ENCODE results near the gene C3orf49. TPM values are rescaled to one million over a fixed set of nuclear protein-coding genes. Genes with fewer than 3 reads are reported as not detected.

The C3orf49 gene
- not detected in 2 replicates for total RNA-seq (2014; rRNA removed; shearing (Covaris generic))

- no peak for DNase-seq (ENCODE audit: low read depth)
These were observed at the start of gene C3orf49 for GRCh38 chr3:63819151-63819398. Gene C3orf49, plus strand, starts transcription at chr3:63819299. Its CDS starts 173 bp downstream, at chr3:63819472.

DNA sequence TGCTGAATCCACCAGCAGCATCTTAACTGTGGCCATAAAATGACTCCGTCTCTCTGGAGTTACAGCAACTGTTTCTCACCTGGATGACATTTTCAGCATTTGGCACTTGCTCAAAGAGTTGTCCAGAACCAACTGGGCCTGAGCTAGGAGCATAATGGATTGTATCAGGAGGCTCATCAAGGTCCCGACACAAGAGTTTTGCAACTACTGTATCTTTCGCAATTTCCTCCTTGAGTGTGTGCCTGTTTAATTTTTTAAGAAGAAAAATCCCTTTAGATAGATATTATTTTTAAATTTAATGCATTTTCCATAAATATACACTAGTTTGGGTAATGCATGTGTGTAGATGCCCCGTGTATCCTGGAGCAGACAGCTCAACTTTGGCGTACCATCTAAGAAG lies 44.3 kb upstream of the C3orf49 start:
- no peak for DNase-seq (ENCODE audit: low read depth)

DNA sequence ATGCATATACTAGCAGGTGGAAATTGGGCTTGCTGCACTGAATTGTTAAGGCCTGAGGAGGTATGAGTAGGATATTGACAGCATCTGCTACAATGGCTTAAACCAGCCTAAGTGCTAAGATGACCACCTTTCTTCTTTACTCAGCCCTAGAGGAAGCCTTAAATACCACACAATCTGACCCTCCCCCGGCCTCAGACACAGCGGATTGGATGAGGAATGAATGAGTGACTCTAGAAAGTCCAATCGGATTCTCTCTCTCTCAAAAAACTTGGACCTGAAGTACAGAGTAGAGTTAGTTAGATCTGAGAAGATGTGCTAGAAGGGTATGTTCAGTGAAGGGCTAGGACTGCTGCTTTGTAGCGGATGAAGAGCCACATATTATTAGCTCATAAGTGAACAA lies 39.9 kb upstream of the C3orf49 start:
- no peak for DNase-seq (ENCODE audit: low read depth)

- DNase-seq (ENCODE audit: low read depth) = peak; percentile 50
These were observed 27.1 kb upstream of the C3orf49 start for GRCh38 chr3:63791974-63792373.

DNA sequence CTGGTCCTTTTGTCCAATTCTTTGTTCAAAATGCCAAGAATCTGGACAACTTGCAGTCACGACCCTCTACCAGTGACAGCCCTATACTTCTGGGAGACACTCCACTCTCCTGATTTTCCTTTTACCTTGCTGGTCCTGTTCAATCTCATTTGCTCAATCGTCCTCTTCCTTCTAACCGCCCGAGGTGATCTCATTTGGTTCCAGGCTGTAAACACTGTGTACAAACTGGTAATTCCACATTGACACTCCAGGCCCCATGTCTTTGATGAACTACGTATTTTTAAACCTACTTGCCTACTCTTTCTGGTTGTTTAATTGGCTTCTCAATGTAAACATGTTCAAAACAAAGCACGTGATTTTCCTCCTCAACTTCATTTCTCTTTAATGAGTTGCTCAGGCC lies 23.7 kb upstream of the C3orf49 start:
- no peak for DNase-seq (ENCODE audit: low read depth)

DNA sequence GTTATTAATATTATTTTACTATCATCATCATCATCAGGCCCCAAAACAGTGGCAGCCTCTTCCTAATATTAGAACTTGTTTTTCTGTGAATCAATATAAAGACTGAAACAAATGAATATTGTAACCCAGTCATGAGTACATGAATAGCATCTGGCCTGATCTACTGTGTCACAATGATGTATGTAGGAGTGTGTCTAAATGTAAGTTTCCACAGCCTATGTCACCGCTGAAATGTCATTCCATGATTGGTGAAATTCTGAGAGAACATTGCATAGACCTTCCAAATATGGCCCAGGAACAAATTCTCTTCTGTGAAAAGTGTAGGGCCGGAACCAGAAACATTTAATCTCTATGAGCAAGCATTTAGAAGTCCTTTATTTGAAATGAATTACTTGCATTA lies 20.6 kb upstream of the C3orf49 start:
- no peak for DNase-seq (ENCODE audit: low read depth)

DNA sequence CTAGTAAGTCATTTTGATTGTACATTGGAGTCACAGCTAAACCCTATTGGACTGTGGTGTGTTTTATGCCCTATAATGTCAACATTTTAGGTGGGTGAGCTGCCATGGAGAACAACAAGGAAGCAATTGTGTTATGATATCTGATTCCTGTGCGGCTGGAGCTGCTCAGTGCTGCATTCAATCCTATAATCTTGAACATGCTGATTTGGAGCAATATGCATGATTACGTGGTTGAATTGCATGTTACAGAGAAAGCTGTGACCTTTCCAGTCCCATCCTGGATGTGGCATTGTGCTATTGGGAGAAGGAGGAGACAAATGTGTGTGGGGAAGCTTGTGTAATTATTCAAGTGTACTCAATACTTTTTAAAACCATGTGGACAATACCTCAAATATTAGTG lies 20.1 kb upstream of the C3orf49 start:
- no peak for DNase-seq (ENCODE audit: low read depth)

GRCh38 chr3:63800097-63800496 lies 19.0 kb upstream of the C3orf49 start:
- peak; percentile 64 for DNase-seq (ENCODE audit: low read depth)

DNA sequence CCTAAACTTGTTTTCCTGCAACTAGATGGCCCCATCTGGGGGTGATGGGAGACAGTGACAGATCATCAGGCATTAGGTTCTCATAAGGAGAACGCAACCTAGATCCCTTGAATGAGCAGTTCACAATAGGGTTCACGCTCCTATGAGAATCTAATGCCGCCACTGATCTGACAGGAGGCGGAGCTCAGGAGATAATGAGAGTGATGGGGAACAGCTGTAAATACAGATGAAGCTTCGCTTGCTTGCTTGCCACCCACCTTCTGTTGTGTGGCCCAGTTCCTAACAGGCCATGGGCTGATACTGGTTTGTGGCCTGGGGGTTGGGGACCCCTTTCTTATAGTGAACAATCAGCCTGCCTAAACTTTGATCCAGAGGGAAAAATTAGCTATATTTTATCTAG lies 15.2 kb upstream of the C3orf49 start:
- DNase-seq (ENCODE audit: low read depth) = no peak

DNA sequence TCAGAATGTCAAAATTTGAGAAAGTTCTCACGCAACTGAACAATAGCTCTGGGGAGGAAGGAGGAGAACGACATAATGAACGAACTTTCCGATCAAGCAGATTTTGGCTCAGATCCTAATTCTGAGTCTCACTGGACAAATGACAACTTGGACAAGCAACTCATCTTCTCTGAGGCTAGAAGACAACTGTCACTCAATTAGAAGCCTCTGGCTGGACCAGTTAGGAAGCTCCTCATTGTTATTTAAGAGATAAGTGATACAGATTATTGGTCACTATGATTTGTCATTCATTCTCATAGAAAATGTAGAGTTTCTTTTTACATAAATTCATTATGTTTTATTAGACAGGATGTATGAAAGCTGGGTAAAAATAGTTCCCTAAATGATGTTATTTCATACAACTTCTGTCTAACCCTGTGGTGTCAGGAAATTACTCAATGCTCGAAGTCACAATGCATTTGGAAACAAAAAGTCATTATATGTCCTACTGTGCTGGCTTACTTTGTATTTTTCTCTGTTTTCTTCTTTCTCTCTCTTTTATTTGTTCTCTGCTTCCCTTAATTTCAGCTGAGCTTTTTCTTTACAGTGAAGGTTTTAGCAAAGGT lies 11.0 kb upstream of the C3orf49 start:
- no peak for DNase-seq (ENCODE audit: low read depth)

GRCh38 chr3:63808633-63809032 lies 10.5 kb upstream of the C3orf49 start:
- no peak for DNase-seq (ENCODE audit: low read depth)

DNA sequence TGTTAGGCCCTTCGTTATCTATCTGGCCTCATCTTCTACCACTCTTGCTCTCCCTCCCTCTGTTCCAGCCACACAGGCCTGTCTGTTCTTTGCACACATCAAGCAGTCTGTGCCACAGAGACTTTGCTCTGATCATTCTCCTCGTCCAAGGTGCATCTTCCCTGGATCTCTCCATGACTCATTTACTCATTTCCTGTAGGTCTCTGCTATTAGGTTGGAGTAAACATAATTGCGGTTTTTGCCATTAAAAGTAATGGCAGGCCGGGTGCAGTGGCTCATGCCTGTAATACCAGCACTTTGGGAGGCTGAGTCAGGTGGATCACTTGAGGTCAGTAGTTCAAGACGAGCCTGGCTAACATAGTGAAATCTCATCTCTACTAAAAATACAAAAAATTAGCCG lies 9.5 kb upstream of the C3orf49 start:
- DNase-seq (ENCODE audit: low read depth) = peak; percentile 89

GRCh38 chr3:63814237-63814636 lies 4.9 kb upstream of the C3orf49 start:
- peak; percentile 15 for DNase-seq (ENCODE audit: low read depth)

GRCh38 chr3:63817225-63817624 lies 1.9 kb upstream of the C3orf49 start:
- DNase-seq (ENCODE audit: low read depth) = no peak

DNA sequence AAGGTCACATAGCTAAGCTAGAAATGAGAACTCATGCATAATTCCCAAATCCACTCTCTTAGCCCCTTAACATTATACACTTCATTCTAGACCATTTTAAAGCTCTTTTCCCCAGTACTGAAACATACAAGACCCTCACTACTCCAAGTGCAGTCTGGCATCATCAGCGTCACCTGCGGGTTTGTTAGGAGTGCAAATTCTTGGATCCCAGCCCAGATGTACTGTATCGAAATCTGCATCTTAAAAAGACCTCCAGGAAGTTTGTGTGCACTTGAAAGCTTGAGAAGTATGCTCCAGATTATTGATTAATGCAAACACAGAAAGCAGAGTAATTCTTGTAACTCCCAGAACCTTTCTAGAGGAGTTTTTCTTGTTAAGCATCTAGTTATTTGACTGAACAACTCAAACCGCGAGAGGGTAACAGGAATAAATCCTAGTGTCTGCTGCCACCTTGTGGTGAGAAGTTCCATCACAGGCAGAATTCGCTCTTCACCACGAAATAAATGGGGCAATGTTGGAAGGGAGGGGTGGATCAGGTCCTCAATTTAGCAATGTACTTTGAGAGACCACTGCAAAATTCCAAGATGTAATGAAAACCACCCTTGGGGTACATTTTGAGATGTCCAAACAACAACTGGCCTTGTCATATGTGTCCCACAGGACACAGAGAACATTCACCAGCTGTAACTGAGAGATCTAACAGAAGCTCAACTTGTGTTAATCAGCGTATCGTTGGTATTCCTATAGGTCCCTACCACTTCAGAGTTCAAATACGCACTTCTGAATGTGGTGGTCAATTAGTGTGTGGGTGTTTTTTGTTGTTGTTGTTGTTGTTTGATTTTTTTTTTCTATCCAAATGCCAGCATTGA lies 583 bp upstream of the C3orf49 start:
- peak; percentile 61 for DNase-seq (ENCODE audit: low read depth)

- peak; percentile 68 for DNase-seq (ENCODE audit: low read depth)
These were observed 5.2 kb downstream of the C3orf49 start for GRCh38 chr3:63824309-63824708.

DNA sequence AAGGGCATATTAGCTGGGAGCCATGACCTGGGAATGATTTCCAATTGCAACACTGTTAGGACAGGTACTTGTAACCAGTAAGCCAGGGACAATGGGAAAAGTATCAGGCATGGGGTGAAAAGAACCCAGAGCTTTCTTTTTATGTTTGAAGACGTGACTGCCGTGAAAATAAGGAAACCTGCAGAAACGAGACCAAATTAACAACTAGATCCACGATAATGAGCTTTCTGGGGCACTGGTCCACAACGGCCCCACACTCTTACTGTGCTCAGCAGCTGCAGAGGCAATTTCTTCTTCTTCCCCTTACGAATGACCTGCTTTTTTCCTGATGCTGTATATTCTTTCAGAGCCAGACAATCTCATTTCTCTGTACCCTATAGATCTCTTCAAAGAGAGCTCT lies 11.4 kb downstream of the C3orf49 start:
- DNase-seq (ENCODE audit: low read depth) = no peak

DNA sequence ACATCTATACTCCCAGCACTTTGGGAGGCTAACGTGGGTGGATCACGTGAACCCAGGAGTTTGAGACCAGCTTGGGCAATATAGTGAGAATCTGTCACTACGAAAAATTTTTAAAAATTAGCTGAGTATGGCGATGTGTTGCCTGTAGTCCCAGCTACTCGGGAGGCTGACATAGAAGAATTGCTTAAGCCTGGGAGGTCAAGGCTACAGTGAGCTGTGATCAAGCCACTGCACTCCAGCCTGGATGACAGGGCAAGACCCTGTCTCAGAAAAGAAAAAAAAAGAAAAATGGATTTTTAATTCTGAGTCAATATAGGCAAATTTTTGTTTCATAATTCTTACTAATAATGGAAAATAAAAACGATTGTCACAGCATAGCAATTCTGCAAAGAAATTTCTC lies 13.3 kb downstream of the C3orf49 start:
- no peak for DNase-seq (ENCODE audit: low read depth)

GRCh38 chr3:63841704-63842103 lies 22.6 kb downstream of the C3orf49 start:
- no peak for DNase-seq (ENCODE audit: low read depth)

- no peak for DNase-seq (ENCODE audit: low read depth)
These were observed 23.0 kb downstream of the C3orf49 start for GRCh38 chr3:63842127-63842526.

GRCh38 chr3:63845215-63845614 lies 26.1 kb downstream of the C3orf49 start:
- DNase-seq (ENCODE audit: low read depth) = no peak

DNA sequence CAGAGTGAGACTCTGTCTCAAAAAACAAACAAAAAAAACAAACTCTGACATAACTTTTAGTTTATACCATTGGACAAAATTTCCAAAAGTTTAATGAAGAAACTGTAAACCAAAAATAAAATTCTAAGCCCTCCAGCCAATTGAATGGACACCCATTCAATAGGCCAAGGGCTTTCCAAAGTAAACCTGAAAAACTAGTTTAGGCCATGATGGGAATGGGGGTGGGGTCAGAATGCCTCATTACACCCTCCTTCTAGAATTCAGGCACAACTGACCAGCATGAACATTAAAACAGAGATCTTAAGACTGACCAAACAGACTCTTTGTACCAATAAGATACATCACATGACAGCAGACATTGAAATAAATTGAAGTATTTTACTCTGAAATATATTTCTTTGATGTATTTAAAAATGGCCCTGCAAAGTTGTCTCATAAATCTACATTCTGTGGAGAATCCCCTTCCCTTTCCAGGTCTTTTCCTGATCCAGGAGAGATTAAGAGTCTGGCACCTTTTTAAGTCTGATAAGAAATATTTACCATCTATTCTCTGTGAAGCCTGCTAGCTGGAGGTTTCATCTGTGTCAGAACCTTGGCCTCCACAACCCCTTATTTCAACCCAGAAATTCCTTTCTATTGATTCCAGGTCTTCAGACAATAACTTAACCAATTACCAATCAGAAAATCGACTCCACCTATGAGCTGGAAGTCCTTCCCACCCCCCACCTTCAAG lies 28.8 kb downstream of the C3orf49 start:
- DNase-seq (ENCODE audit: low read depth) = no peak

GRCh38 chr3:63849175-63849574 lies 30.1 kb downstream of the C3orf49 start:
- DNase-seq (ENCODE audit: low read depth) = no peak

Measured in RPMI7951 (cell line).